MM.1S (cell line): Measurements from ENCODE around the gene GRB10.

Experiments
- DNase-seq: peaks from one replicate; pipeline ENCODE4 v3.0.0-alpha.2; 2015
- H2AFZ ChIP-seq: fragments of 300-600 bp; sonication (generic); 2 replicates; pipeline ENCODE4 v1.6.0; 2016; ENCODE audit warnings: antibody characterized with exemption, low read length
- H3F3A ChIP-seq: fragments of 300-600 bp; sonication (generic); 2 replicates; pipeline ENCODE4 v1.6.1; 2016; ENCODE audit warnings: mild to moderate bottlenecking, antibody characterized with exemption, low read length, moderate library complexity, mixed read lengths; ENCODE audit not compliant: insufficient read depth
- H3K27ac ChIP-seq: fragments of 300-600 bp; sonication (generic); 2 replicates; pipeline ENCODE4 v1.5.1; 2016; ENCODE audit warnings: mild to moderate bottlenecking, low read length
- H3K27me3 ChIP-seq: fragments of 300-600 bp; sonication (generic); replicated peaks from 2 replicates; pipeline ENCODE4 v1.6.0; 2016; ENCODE audit warnings: low read length; ENCODE audit not compliant: insufficient read depth
- H3K36me3 ChIP-seq: fragments of 300-600 bp; sonication (generic); replicated peaks from 2 replicates; pipeline ENCODE4 v1.6.1; 2016; ENCODE audit warnings: mild to moderate bottlenecking, low read length, mixed read lengths; ENCODE audit not compliant: insufficient read depth
- H3K4me1 ChIP-seq: fragments of 300-600 bp; sonication (generic); 2 replicates; pipeline ENCODE4 v1.6.1; 2016; ENCODE audit warnings: low read length, mixed read lengths
- H3K4me2 ChIP-seq: fragments of 300-600 bp; sonication (generic); 2 replicates; pipeline ENCODE4 v1.6.0; 2016; ENCODE audit warnings: low read depth, low read length
- H3K4me3 ChIP-seq: fragments of 300-600 bp; sonication (generic); 2 replicates; pipeline ENCODE4 v1.5.1; 2016; ENCODE audit warnings: low read length, mixed read lengths
- H3K79me2 ChIP-seq: fragments of 300-600 bp; sonication (generic); 2 replicates; pipeline ENCODE4 v1.6.1; 2016; ENCODE audit warnings: mixed run types, low read length, mixed read lengths
- H3K9ac ChIP-seq: fragments of 300-600 bp; sonication (generic); 2 replicates; pipeline ENCODE4 v1.6.1; 2016; ENCODE audit warnings: low read length, mixed read lengths
- H3K9me2 ChIP-seq: fragments of 300-600 bp; sonication (generic); replicated peaks from 2 replicates; pipeline ENCODE4 v1.6.1; 2016; ENCODE audit warnings: mild to moderate bottlenecking, low read length, mixed read lengths; ENCODE audit not compliant: insufficient read depth
- H3K9me3 ChIP-seq: fragments of 300-600 bp; sonication (generic); replicated peaks from 2 replicates; pipeline ENCODE4 v1.6.1; 2016; ENCODE audit warnings: mild to moderate bottlenecking, low read length, mixed read lengths; ENCODE audit not compliant: insufficient read depth
- H4K20me1 ChIP-seq: fragments of 300-600 bp; sonication (generic); 2 replicates; pipeline ENCODE4 v1.6.1; 2016; ENCODE audit warnings: mild to moderate bottlenecking, low read length, moderate library complexity, mixed read lengths; ENCODE audit not compliant: insufficient read depth
- EZH2 ChIP-seq: fragments of 300-600 bp; sonication (generic); optimal IDR thresholded peaks from 2 replicates; pipeline ENCODE3; 2017; ENCODE audit warnings: low read depth, mild to moderate bottlenecking, antibody characterized with exemption, low read length, mixed read lengths
- EZH2phosphoT487 ChIP-seq: fragments of 300-600 bp; sonication (generic); IDR thresholded peaks from 2 replicates; pipeline ENCODE4 v1.6.1; 2018; ENCODE audit warnings: antibody characterized with exemption, low read length
- TF ChIP-seq, protein P1 (sequence below): fragments of 300-600 bp; sonication (generic); IDR thresholded peaks from 2 replicates; pipeline ENCODE4 v1.5.1; 2016; ENCODE audit warnings: antibody characterized with exemption, low read length, mixed read lengths

GRB10 gene

DNA sequence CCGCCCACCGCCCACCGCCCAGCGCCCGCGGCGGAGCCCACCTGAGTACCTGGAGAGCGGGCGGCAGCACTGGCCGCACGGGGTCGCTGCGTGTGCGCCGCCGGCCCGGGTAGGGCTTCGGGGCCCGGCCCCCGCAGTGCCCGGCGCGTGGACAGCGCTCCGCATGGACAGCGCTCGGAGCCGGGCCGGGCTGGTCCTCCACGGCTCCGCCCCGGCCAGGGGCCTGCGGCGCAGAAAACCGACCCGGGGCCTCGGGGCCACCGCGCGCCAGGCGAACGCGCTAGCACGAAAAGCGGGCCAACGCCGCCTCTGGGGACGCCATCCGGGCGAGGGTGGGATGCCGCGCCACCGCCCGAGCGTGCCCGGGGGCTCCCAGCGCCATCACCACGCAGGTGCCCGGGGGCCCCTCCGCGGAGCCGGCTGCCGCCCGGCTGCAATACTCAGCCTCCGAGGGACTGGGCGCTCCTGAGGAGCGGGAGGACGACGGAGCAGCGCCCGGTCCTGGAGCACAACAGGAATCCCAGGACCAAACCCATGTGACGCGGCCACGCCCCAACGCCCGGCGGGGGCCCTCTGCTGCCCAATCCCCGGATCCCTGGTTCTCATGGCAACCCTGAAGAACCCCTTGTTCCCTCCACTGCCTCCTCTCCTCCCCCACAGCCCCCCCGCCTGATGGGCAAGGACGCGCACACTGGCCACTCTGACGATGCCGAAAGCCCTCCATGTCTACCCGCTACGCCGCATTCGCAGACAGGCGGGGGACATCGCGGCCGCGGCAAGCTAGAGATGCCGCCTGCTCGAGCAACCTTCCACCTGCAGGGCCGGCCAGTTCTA lies at the start of gene GRB10:
GRB10 (minus strand) TSS at position 522 of the 834 bp plus-strand sequence. CDS start 50,574 bp downstream, outside the sequence.
- H3K9me3 ChIP-seq, result no peaks in the 10 kb centered on the region
- no peaks in the 10 kb centered on the region for H3K27me3 ChIP-seq
- DNase-seq, result no peak
- no peak within 1 kb of the TSS for H2AFZ ChIP-seq
- H3K9me2 ChIP-seq, result no peaks in the 10 kb centered on the region
- H3K9ac ChIP-seq, result no peak within 1 kb of the TSS
- no peaks in the 10 kb centered on the region for H3K36me3 ChIP-seq
- TF ChIP-seq EZH2 (no peak), EZH2phosphoT487 (no peak)
- TF ChIP-seq, protein P1, sequence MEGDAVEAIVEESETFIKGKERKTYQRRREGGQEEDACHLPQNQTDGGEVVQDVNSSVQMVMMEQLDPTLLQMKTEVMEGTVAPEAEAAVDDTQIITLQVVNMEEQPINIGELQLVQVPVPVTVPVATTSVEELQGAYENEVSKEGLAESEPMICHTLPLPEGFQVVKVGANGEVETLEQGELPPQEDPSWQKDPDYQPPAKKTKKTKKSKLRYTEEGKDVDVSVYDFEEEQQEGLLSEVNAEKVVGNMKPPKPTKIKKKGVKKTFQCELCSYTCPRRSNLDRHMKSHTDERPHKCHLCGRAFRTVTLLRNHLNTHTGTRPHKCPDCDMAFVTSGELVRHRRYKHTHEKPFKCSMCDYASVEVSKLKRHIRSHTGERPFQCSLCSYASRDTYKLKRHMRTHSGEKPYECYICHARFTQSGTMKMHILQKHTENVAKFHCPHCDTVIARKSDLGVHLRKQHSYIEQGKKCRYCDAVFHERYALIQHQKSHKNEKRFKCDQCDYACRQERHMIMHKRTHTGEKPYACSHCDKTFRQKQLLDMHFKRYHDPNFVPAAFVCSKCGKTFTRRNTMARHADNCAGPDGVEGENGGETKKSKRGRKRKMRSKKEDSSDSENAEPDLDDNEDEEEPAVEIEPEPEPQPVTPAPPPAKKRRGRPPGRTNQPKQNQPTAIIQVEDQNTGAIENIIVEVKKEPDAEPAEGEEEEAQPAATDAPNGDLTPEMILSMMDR, result no peak
- H4K20me1 ChIP-seq, result no peaks in the 10 kb centered on the region
- no peak within 1 kb of the TSS for H3K4me2 ChIP-seq
- H3K4me1 ChIP-seq, result no peaks in the 10 kb centered on the region
- no peaks in the 10 kb centered on the region for H3K79me2 ChIP-seq
- H3K4me3 ChIP-seq, result no peak within 1 kb of the TSS
- H3K27ac ChIP-seq, result no peak within 1 kb of the TSS
- no peaks in the 10 kb centered on the region for H3F3A ChIP-seq

- Histone ChIP-seq H3K4me2 (no peak overlapping the region), H3K9ac (no peak overlapping the region), H3K9me2 (no peaks in the 10 kb centered on the region), H3K36me3 (no peaks in the 10 kb centered on the region), H4K20me1 (no peaks in the 10 kb centered on the region), H3K4me1 (no peaks in the 10 kb centered on the region), H3K4me3 (no peak overlapping the region), H2AFZ (no peak overlapping the region), H3K9me3 (no peaks in the 10 kb centered on the region), H3K27ac (no peak overlapping the region), H3F3A (no peaks in the 10 kb centered on the region), H3K27me3 (no peaks in the 10 kb centered on the region), H3K79me2 (no peaks in the 10 kb centered on the region)
- TF ChIP-seq, protein P1, result no peak
- TF ChIP-seq EZH2phosphoT487, result no peak
- no peak for TF ChIP-seq EZH2
- DNase-seq, result no peak
These were observed 46.1 kb upstream of the GRB10 start for GRCh38 chr7:50828801-50829200.

DNA sequence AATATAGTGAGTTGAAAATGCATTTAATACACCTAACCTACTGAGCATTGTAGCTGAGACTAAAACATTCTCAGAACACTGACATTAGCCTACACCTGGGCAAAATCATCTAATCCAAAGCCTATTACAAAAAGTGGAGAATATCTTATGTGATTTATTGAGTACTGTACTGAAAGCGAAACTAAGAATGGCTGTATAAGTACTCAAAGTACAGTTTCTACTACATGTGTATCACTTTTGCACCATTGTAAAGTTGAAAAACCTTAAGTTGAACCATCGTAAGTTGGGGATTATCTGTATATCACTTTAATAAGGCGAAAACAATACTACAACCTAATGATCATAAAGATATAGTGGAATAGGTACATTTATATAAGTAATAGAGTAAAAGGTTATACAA lies 45.4 kb upstream of the GRB10 start:
- DNase-seq, result peak; percentile 33
- no peak overlapping the region for H3K4me2 ChIP-seq
- no peaks in the 10 kb centered on the region for H3K4me1 ChIP-seq
- TF ChIP-seq EZH2, result no peak
- no peak for TF ChIP-seq EZH2phosphoT487
- TF ChIP-seq, protein P1, result no peak
- no peaks in the 10 kb centered on the region for H3K36me3 ChIP-seq
- H2AFZ ChIP-seq, result no peak overlapping the region
- H3K9me2 ChIP-seq, result no peaks in the 10 kb centered on the region
- no peak overlapping the region for H3K4me3 ChIP-seq
- no peak overlapping the region for H3K9ac ChIP-seq
- no peaks in the 10 kb centered on the region for H3K79me2 ChIP-seq
- H3K27me3 ChIP-seq, result no peaks in the 10 kb centered on the region
- H3F3A ChIP-seq, result no peaks in the 10 kb centered on the region
- no peak overlapping the region for H3K27ac ChIP-seq
- H3K9me3 ChIP-seq, result no peaks in the 10 kb centered on the region
- H4K20me1 ChIP-seq, result no peaks in the 10 kb centered on the region
